WTC11 (cell line): ENCODE results near the gene RACGAP1. TPM values are rescaled to one million over a fixed set of nuclear protein-coding genes. Genes with fewer than 3 reads are reported as not detected.

Experiments
- ATAC-seq: fragments of 200-7000 bp; cut with Tn5 transposase; 2 replicates; pipeline ENCODE4 v1.10.0; 2021; ENCODE audit warnings: mild to moderate bottlenecking, moderate library complexity
- CTCF ChIA-PET: fragments of 300-600 bp; sonication (Branson Sonifier 250); formaldehyde crosslinking; loops from one replicate; lab custom pipeline; 2021; ENCODE audit warnings: antibody characterized with exemption; lab: Charles Lee
- POLR2A ChIA-PET: fragments of 350-600 bp; sonication (Branson Sonifier 250); formaldehyde crosslinking; loops from one replicate; lab custom pipeline; 2021; ENCODE audit warnings: antibody characterized with exemption; lab: Charles Lee
- DNase-seq: peaks from one replicate; pipeline ENCODE4 v3.0.0; 2021; ENCODE audit warnings: low spot score
- H3K27ac Mint-ChIP-seq: 2 replicates; pipeline ENCODE4 v1.8.0; 2021; ENCODE audit warnings: mixed read lengths
- H3K27me3 Mint-ChIP-seq: 2 replicates; pipeline ENCODE4 v1.8.0; 2021; ENCODE audit warnings: low read depth, mild to moderate bottlenecking, moderate library complexity, mixed read lengths
- H3K36me3 Mint-ChIP-seq: 2 replicates; pipeline ENCODE4 v1.8.0; 2021; ENCODE audit warnings: mixed read lengths
- H3K4me1 Mint-ChIP-seq: 2 replicates; pipeline ENCODE4 v1.8.0; 2022; ENCODE audit warnings: mixed read lengths
- H3K4me3 Mint-ChIP-seq: 2 replicates; pipeline ENCODE4 v1.8.0; 2021; ENCODE audit warnings: mild to moderate bottlenecking, moderate library complexity, mixed read lengths
- H3K9me3 Mint-ChIP-seq: 2 replicates; pipeline ENCODE4 v1.8.0; 2021; ENCODE audit warnings: mixed read lengths
- AFF4 ChIP-seq: sonication (generic); formaldehyde crosslinking; IDR thresholded peaks from 2 replicates; pipeline ENCODE4 v1.8.1; 2023; ENCODE audit warnings: mild to moderate bottlenecking, missing genetic modification reagents, borderline replicate concordance
- ELF4 ChIP-seq: sonication (generic); formaldehyde crosslinking; IDR thresholded peaks from 2 replicates; pipeline ENCODE4 v1.8.1; 2022; ENCODE audit warnings: low read depth, mild to moderate bottlenecking, moderate library complexity, missing genetic modification reagents
- GABPB1 ChIP-seq: sonication (generic); formaldehyde crosslinking; IDR thresholded peaks from 2 replicates; pipeline ENCODE4 v1.8.1; 2023; ENCODE audit warnings: mild to moderate bottlenecking, missing genetic modification reagents
- GRHL2 ChIP-seq: fragments of 250-450 bp; sonication (Bioruptor Pico); IDR thresholded peaks from 2 replicates; pipeline ENCODE4 v1.8.0; 2022; ENCODE audit warnings: mild to moderate bottlenecking, moderate library complexity; ENCODE audit not compliant: insufficient replicate concordance, severe bottlenecking
- HMGXB4 ChIP-seq: sonication (generic); formaldehyde crosslinking; IDR thresholded peaks from 2 replicates; pipeline ENCODE4 v1.8.1; 2023; ENCODE audit warnings: mild to moderate bottlenecking, moderate library complexity, missing genetic modification reagents
- IRF2 ChIP-seq: sonication (generic); formaldehyde crosslinking; IDR thresholded peaks from 2 replicates; pipeline ENCODE4 v1.8.0; 2022; ENCODE audit warnings: low read depth, missing genetic modification reagents, borderline replicate concordance
- MAX ChIP-seq: sonication (generic); formaldehyde crosslinking; IDR thresholded peaks from 2 replicates; pipeline ENCODE4 v1.8.0; 2022; ENCODE audit warnings: mild to moderate bottlenecking, missing genetic modification reagents
- MLX ChIP-seq: sonication (generic); formaldehyde crosslinking; IDR thresholded peaks from 2 replicates; pipeline ENCODE4 v1.8.1; 2023; ENCODE audit warnings: mild to moderate bottlenecking, missing genetic modification reagents, moderate library complexity
- NR2C2 ChIP-seq: sonication (generic); formaldehyde crosslinking; IDR thresholded peaks from 2 replicates; pipeline ENCODE4 v1.8.0; 2022; ENCODE audit warnings: mild to moderate bottlenecking, missing genetic modification reagents
- OVOL2 ChIP-seq: fragments of 250-450 bp; sonication (Bioruptor Pico); IDR thresholded peaks from 2 replicates; pipeline ENCODE4 v1.9.0; 2021; ENCODE audit warnings: mild to moderate bottlenecking, borderline replicate concordance
- STAT6 ChIP-seq: sonication (generic); formaldehyde crosslinking; conservative IDR thresholded peaks from 2 replicates; pipeline ENCODE4 v1.8.1; 2023; ENCODE audit warnings: mild to moderate bottlenecking, low read depth, missing genetic modification reagents, moderate library complexity
- ZBTB43 ChIP-seq: sonication (generic); formaldehyde crosslinking; IDR thresholded peaks from 2 replicates; pipeline ENCODE4 v1.8.1; 2023; ENCODE audit warnings: mild to moderate bottlenecking, missing genetic modification reagents
- ZNF396 ChIP-seq: fragments of 250-450 bp; sonication (Bioruptor Pico); IDR thresholded peaks from 2 replicates; pipeline ENCODE4 v1.8.0; 2021; ENCODE audit warnings: mild to moderate bottlenecking, moderate library complexity, borderline replicate concordance
- ZNF423 ChIP-seq: fragments of 250-450 bp; sonication (Bioruptor Pico); IDR thresholded peaks from 2 replicates; pipeline ENCODE4 v2.1.2; 2022; ENCODE audit warnings: mild to moderate bottlenecking, moderate library complexity
- total RNA-seq: library from RNA; stranded (reverse); gene quantifications from 3 replicates; pipeline ENCODE4 v1.2.3, GENCODE V29; 2021

The RACGAP1 gene
- total RNA-seq, 1 experiment from 2014 or later, result 87.7 TPM

GRCh38 chr12:50041062-50041860 is 16.0 kb upstream of the RACGAP1 start (continued):
- TF ChIP-seq AFF4 (CRISPR knock-in tag) (no peak), MAX (CRISPR knock-in tag) (no peak), ZBTB43 (CRISPR knock-in tag) (no peak), MLX (CRISPR knock-in tag) (no peak), ELF4 (CRISPR knock-in tag) (no peak), STAT6 (CRISPR knock-in tag) (no peak), GABPB1 (CRISPR knock-in tag) (no peak)

- H3K27me3 Mint-ChIP-seq, result peaks cover 15% of the 10 kb centered on the region; the same call in 1 of the 2 replicates
- ChIA-PET CTCF (interaction anchor here (0.9 to 7.1 kb wide), 6 partner anchors 9 to 174 kb away, joined by 3 to 141 read pairs (median 64); no protein-coding TSS in a partner anchor), POLR2A (no interaction called here)
- ATAC-seq (no peak), DNase-seq (no peak)
- TF ChIP-seq ZNF423 (CRISPR knock-in tag), result no peak
- TF ChIP-seq GABPB1 (CRISPR knock-in tag), result no peak
- TF ChIP-seq IRF2 (CRISPR knock-in tag), result no peak
- TF ChIP-seq STAT6 (CRISPR knock-in tag), result no peak
- TF ChIP-seq HMGXB4, result no peak
- no peak for TF ChIP-seq ZBTB43 (CRISPR knock-in tag)
- no peak for TF ChIP-seq ZNF396 (CRISPR knock-in tag)
- TF ChIP-seq NR2C2 (CRISPR knock-in tag), result no peak
- no peak for TF ChIP-seq GRHL2 (CRISPR knock-in tag)
- no peak for TF ChIP-seq OVOL2 (CRISPR knock-in tag)
- no peaks in the 10 kb centered on the region for H3K36me3 Mint-ChIP-seq
- H3K4me3 Mint-ChIP-seq, result no peak overlapping the region
- H3K9me3 Mint-ChIP-seq, result no peaks in the 10 kb centered on the region
- H3K27ac Mint-ChIP-seq, result no peak overlapping the region
- peaks cover 3% of the 10 kb centered on the region; the same call in 1 of the 2 replicates for H3K4me1 Mint-ChIP-seq
These were observed 15.4 kb upstream of the RACGAP1 start for GRCh38 chr12:50040657-50041056.
